Transverse colon (tissue), 4 donors: ENCODE data around the gene YJEFN3.

ENCODE experiments used
- CTCF ChIP-seq, 5 experiments: fragments of 200-600 bp in 3 of 5; fragments of 450-650 bp in 2 of 5; sonication (generic) in 3 of 5; IDR thresholded peaks; 1 replicate in 2 of 5; 2 replicates in 3 of 5; pipeline ENCODE4 v1.5.1; 2016 to 2017; ENCODE audit warnings: antibody characterized with exemption in 5 of 5, inconsistent platforms in 3 of 5, mild to moderate bottlenecking in 2 of 5, moderate library complexity in 1 of 5
- EP300 ChIP-seq: sonication (generic); formaldehyde crosslinking; IDR thresholded peaks from one replicate; pipeline ENCODE4 v1.6.1; 2017; ENCODE audit warnings: antibody characterized with exemption, low read depth
- POLR2AphosphoS5 ChIP-seq, 3 donors: sonication (generic); formaldehyde crosslinking; IDR thresholded peaks; one replicate each; pipeline ENCODE4 v1.6.1; 2016; ENCODE audit warnings: antibody characterized with exemption in 3 of 3

GRCh38 chr19:19538785-19539166, 10.1 kb downstream of the YJEFN3 start:
- TF ChIP-seq CTCF (IDR thresholded peaks at IDR 0.05) (no peak), EP300 (no peak), POLR2AphosphoS5 (IDR thresholded peaks at IDR 0.05) (no peak)
